Naive thymus-derived CD8-positive, alpha-beta T cell (primary cell): Measurements from ENCODE around the gene IL22RA1. TPM values are rescaled to one million over a fixed set of nuclear protein-coding genes. Genes with fewer than 3 reads are reported as not detected.

ENCODE experiments used
- ATAC-seq, 2 donors: fragments of 150-1000 bp; cut with Tn5 transposase in 1 of 2; sonication (Bioruptor Pico), chemical (Tn5 transposase) in 1 of 2; 1 replicate in 1 of 2; 2 replicates in 1 of 2; pipeline ENCODE4 v1.10.0; 2021; ENCODE audit warnings: mild to moderate bottlenecking in 2 of 2, moderate library complexity in 2 of 2
- POLR2A ChIA-PET: fragments of 350-600 bp; sonication (Branson Sonifier 250); formaldehyde crosslinking; loops from one replicate; lab custom pipeline; 2021; ENCODE audit warnings: antibody characterized with exemption; lab: Charles Lee
- DNase-seq, 10 donors: peaks; one replicate each; pipeline versions ENCODE4 v3.0.0 to v3.0.0-alpha.2; 2020 to 2022
- H3K27ac Mint-ChIP-seq, 10 donors: one replicate each; pipeline ENCODE4 v1.8.0; 2020 to 2022; ENCODE audit warnings: mild to moderate bottlenecking in 10 of 10, mixed read lengths in 10 of 10, moderate library complexity in 4 of 10, inconsistent platforms in 1 of 10
- H3K27me3 Mint-ChIP-seq, 5 donors: one replicate each; pipeline ENCODE4 v1.8.0; 2021 to 2022; ENCODE audit warnings: mixed read lengths in 5 of 5
- H3K36me3 Mint-ChIP-seq, 3 donors: one replicate each; pipeline ENCODE4 v1.8.0; 2020 to 2022; ENCODE audit warnings: mixed read lengths in 3 of 3, mild to moderate bottlenecking in 2 of 3, inconsistent platforms in 1 of 3
- H3K4me1 Mint-ChIP-seq, 4 donors: one replicate each; pipeline ENCODE4 v1.8.0; 2021 to 2022; ENCODE audit warnings: mixed read lengths in 4 of 4
- H3K4me3 Mint-ChIP-seq, 10 donors: one replicate each; pipeline ENCODE4 v1.8.0; 2020 to 2022; ENCODE audit warnings: mild to moderate bottlenecking in 10 of 10, mixed read lengths in 10 of 10, moderate library complexity in 6 of 10, inconsistent platforms in 1 of 10
- H3K9me3 Mint-ChIP-seq, 9 donors: one replicate each; pipeline ENCODE4 v1.8.0; 2020 to 2022; ENCODE audit warnings: mixed read lengths in 9 of 9, mild to moderate bottlenecking in 3 of 9, inconsistent platforms in 1 of 9, moderate library complexity in 1 of 9
- polyA plus RNA-seq, 3 donors: library from polyadenylated mRNA; unstranded; fragments of 300-500 nt; fragmentation: Illumina TruSeq; gene quantifications; one replicate each; pipeline ENCODE4 v1.2.3, GENCODE V29; 2021
- total RNA-seq, 8 experiments: library from RNA in 2 of 8; stranded (reverse) in 2 of 8; gene quantifications; one replicate each; pipeline ENCODE4 v1.2.3 and lab custom pipeline; 2021 to 2026

Gene IL22RA1
- total and polyA plus RNA-seq, 5 experiments from 2014 or later: not detected

DNA sequence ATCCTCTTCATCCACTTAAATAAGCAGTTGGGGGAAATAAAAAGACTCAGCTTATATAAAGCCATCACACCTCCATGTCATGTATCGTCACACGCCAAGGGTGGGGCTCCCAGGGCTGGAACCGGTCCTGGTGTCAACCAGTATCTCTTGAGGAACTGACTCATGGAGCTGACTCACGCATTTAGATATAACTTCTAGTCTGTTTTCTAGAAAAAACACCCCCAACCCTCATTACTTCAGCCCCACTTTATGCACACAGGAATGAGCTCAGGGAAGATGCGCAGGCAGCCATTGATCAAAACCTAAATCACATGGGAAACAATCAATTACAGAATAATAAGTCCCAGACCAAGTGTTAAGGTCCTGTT, 6.9 kb upstream of the IL22RA1 start:
- Mint-ChIP-seq H3K27me3 (peaks cover 11 to 79% (median 28%) of the 10 kb centered on the region in 5 donors), H3K4me1 (peaks cover 8 to 19% (median 12%) of the 10 kb centered on the region in 4 donors), H3K27ac (no peak overlapping the region), H3K9me3 (no peaks in the 10 kb centered on the region), H3K4me3 (peak overlapping the region in 4 of 10 donors; percentile 65 to 79 (median 72)), H3K36me3 (no peaks in the 10 kb centered on the region)
- ATAC-seq (no peak), DNase-seq (no peak)
- POLR2A ChIA-PET: interaction anchor here (0.6 to 1.0 kb wide), 2 partner anchors 241 to 353 kb away, joined by 4 read pairs; partner anchors contain the start of gene RCAN3

DNA sequence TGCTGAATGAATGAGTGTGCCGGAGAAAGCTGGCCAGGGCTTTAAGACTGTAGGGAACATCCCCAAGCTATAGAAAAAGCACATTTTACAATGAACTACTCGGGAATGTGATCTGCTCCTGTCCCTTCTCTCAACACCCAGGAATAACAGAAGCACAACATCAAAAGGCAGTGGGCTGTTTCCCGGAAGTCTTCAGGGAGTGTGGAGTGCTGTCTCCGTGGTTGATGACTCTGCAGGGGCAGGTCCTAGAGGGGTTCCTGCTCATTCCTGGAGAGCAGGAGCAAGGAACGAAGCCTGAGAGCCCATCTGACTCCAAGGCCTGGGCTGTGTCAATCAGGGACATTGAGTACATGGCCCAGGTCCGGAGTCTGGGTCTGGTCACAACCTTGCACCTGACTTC, 4.9 kb upstream of the IL22RA1 start:
- no peak for DNase-seq
- no peaks in the 10 kb centered on the region for H3K9me3 Mint-ChIP-seq
- H3K27me3 Mint-ChIP-seq: peaks cover 9 to 69% (median 27%) of the 10 kb centered on the region in 5 donors
- H3K4me1 Mint-ChIP-seq: peaks cover 8 to 19% (median 12%) of the 10 kb centered on the region in 4 donors
- H3K4me3 Mint-ChIP-seq: no peak overlapping the region
- POLR2A ChIA-PET: no interaction called here
- no peak overlapping the region for H3K27ac Mint-ChIP-seq
- H3K36me3 Mint-ChIP-seq: no peaks in the 10 kb centered on the region
- ATAC-seq: no peak

DNA sequence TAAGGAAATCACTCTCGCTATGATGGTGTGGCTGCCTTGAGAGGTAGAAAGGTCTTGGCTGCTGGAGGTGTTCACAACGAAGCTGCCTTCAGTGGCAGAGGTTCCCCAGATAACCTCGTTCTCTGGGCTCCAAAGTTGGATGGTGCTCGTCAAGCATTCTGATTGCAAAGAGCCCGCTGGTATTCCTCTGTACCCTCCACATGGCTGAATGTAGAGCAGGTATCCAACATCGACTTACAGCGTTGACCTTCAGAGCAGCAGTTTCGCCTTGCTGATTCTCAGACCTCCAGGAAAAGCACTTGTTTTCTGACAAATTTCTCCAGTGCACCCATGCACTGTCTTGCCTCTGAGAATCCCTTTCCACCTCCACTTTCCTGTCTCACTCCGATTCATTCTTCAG, 4.3 kb upstream of the IL22RA1 start:
- ATAC-seq (no peak), DNase-seq (no peak)
- peaks cover 9 to 63% (median 27%) of the 10 kb centered on the region in 5 donors for H3K27me3 Mint-ChIP-seq
- H3K27ac Mint-ChIP-seq: no peak overlapping the region
- POLR2A ChIA-PET: no interaction called here
- H3K9me3 Mint-ChIP-seq: no peaks in the 10 kb centered on the region
- H3K4me1 Mint-ChIP-seq: peaks cover 8 to 19% (median 12%) of the 10 kb centered on the region in 4 donors
- no peak overlapping the region for H3K4me3 Mint-ChIP-seq
- H3K36me3 Mint-ChIP-seq: no peaks in the 10 kb centered on the region

DNA sequence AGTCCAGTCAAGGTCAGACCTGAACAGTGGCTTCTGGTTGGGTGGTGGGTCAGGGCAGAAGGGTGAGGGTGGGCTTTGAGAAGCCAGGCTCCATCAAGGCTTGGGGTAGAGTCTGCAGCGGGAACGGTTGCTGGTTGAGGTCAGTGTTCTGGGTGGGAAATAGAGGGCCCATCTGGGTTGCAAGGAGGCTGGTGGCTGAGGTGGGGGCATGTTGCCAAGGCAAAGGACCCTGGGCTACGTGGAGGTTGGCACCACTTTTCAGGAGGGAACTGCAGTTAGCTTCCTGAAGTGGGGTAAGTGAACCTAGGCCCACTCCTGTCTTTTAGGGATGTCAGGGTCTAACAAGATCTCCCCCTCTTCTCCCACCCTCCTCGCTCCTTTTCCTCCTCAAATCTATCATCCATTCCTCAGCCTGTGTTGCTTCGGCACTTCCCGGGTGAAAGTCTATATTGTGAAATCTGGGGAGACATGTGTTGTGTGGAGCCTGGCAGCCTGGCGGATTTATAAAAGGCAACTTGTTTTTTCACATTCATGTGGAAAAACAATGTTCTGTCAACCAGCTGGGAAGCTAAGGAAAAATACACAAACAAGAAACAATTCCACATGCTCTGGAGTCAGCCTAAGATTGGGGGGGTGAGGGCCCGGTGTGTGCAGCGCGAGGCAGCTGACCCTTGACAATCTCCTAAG, 1.5 kb downstream of the IL22RA1 start:
- no peak overlapping the region for H3K4me3 Mint-ChIP-seq
- H3K27me3 Mint-ChIP-seq: peaks cover 5 to 17% (median 12%) of the 10 kb centered on the region in 5 donors
- POLR2A ChIA-PET: no interaction called here
- H3K27ac Mint-ChIP-seq: peak overlapping the region in 1 of 10 donors; percentile 56
- peaks cover 0 to 6% (median 6%) of the 10 kb centered on the region in 4 donors for H3K4me1 Mint-ChIP-seq
- ATAC-seq: no peak
- DNase-seq: no peak
- H3K9me3 Mint-ChIP-seq: no peaks in the 10 kb centered on the region
- no peaks in the 10 kb centered on the region for H3K36me3 Mint-ChIP-seq

DNA sequence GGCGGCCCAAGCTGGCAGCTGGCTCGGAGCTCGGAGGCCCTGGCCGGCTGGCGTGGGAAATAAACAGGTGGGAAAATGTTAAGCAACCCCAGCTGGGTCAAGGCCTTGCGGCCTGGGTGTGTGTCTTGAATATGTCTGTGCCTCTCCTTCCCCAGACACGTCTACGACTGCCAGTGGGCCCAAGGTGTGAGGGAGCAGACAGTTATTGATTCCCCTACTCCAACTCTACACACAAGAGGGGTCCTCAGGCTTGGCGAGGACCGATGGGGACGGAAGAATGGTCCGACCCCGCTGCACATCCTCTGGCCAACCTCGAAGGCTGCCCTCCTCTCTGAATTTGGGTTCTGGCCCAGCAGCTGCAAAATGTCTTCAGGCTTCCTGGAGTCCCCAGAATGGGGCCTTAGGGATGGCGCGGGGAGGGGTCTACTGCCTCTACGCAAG, 2.2 kb downstream of the IL22RA1 start:
- H3K4me1 Mint-ChIP-seq: peaks cover 0 to 6% (median 6%) of the 10 kb centered on the region in 4 donors
- DNase-seq (no peak), ATAC-seq (no peak)
- no peaks in the 10 kb centered on the region for H3K36me3 Mint-ChIP-seq
- POLR2A ChIA-PET: no interaction called here
- H3K27ac Mint-ChIP-seq: no peak overlapping the region
- H3K9me3 Mint-ChIP-seq: no peaks in the 10 kb centered on the region
- peaks cover 2 to 10% (median 9%) of the 10 kb centered on the region in 5 donors for H3K27me3 Mint-ChIP-seq
- H3K4me3 Mint-ChIP-seq: no peak overlapping the region

DNA sequence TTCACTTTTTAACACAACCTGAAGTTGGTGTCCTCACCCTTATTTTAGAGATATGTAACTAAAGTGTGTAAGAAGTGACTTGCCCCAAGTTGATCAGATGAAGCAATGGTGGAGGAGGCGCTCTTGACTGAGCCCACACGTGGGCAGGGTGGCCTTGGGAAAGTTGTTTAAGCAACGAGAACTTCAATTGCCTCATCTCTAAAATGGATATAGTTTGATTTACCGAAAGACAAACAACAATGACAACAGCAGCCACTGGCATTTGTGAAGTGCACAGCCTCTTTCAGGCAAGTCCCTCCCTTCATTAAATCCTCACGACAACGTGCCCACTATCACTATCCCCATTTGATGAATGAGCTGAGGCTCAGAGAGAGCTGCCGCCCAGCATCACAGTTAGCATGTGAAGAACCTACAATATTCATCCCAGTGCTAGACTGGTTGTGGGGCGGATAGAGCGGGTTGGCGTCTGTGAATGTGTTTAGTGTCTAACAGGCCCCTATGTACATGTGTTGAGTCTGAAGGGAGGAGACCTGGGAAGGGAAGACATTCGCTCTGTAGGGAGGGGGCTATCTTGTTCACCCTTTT, 3.0 kb downstream of the IL22RA1 start:
- peaks cover 0 to 6% (median 6%) of the 10 kb centered on the region in 4 donors for H3K4me1 Mint-ChIP-seq
- POLR2A ChIA-PET: no interaction called here
- peaks cover 2 to 10% (median 8%) of the 10 kb centered on the region in 5 donors for H3K27me3 Mint-ChIP-seq
- peaks cover 0 to 6% (median 0%) of the 10 kb centered on the region in 9 donors for H3K9me3 Mint-ChIP-seq
- ATAC-seq (no peak), DNase-seq (no peak)
- no peak overlapping the region for H3K4me3 Mint-ChIP-seq
- peak overlapping the region in 1 of 10 donors; percentile 44 for H3K27ac Mint-ChIP-seq
- no peaks in the 10 kb centered on the region for H3K36me3 Mint-ChIP-seq

DNA sequence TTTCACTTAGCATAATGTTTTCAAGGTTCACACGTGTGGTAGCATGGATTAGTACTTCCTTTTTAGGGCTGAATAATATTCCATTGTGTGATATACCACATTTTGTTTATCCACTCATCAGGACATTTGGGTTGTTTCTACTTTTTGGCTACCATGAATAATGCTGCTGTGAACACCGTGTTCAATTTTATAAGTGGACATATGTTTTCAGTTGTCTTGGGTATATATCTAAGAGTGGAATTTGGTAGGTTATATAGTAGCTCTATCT, 3.8 kb downstream of the IL22RA1 start:
- ATAC-seq: no peak
- no peaks in the 10 kb centered on the region for H3K36me3 Mint-ChIP-seq
- no peak for DNase-seq
- H3K27me3 Mint-ChIP-seq: peaks cover 2 to 10% (median 5%) of the 10 kb centered on the region in 5 donors
- H3K4me3 Mint-ChIP-seq: no peak overlapping the region
- POLR2A ChIA-PET: no interaction called here
- no peak overlapping the region for H3K27ac Mint-ChIP-seq
- H3K4me1 Mint-ChIP-seq: peaks cover 0 to 6% (median 6%) of the 10 kb centered on the region in 4 donors
- H3K9me3 Mint-ChIP-seq: peaks cover 0 to 7% (median 0%) of the 10 kb centered on the region in 9 donors

DNA sequence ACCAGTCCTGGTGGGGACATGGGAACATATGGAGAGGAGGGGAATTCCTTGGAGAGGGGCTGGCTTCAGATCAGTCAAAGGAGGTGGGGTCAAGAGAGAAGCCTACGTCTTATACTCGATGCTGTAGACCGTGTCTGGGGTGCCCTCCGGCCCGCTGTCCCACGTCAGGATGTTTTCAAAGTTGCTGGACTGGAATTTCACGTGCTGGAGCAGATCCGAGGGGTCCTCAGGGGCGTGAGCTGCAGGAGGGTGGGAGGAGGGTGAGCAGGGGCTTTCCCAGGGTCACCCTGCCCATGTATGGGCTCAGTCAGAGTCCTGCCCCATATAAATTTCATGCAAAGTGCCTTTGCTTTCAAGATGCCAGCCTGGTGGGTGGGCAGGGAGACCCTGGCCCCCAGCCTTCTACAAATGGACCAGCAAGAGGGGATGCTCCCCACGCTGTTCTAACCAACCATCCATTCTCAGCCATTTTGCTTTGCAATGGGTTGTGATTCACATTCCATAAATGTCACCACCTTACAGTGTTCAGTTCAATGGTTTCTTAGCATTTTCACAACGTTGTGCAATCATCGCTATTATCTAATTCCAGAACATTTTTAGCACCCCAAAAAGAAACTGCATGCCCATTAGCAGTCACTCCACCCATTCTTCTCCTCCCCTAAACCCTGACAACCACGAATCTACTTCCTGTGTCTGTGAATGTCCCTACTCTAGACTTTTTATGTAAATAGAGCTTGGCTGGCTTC, 4.3 kb downstream of the IL22RA1 start:
- no peak for DNase-seq
- Mint-ChIP-seq H3K36me3 (no peaks in the 10 kb centered on the region), H3K9me3 (peaks cover 0 to 7% (median 0%) of the 10 kb centered on the region in 9 donors), H3K27me3 (peaks cover 2 to 10% (median 5%) of the 10 kb centered on the region in 5 donors), H3K4me1 (peaks cover 0 to 6% (median 6%) of the 10 kb centered on the region in 4 donors), H3K4me3 (no peak overlapping the region), H3K27ac (no peak overlapping the region)
- POLR2A ChIA-PET: no interaction called here
- no peak for ATAC-seq

DNA sequence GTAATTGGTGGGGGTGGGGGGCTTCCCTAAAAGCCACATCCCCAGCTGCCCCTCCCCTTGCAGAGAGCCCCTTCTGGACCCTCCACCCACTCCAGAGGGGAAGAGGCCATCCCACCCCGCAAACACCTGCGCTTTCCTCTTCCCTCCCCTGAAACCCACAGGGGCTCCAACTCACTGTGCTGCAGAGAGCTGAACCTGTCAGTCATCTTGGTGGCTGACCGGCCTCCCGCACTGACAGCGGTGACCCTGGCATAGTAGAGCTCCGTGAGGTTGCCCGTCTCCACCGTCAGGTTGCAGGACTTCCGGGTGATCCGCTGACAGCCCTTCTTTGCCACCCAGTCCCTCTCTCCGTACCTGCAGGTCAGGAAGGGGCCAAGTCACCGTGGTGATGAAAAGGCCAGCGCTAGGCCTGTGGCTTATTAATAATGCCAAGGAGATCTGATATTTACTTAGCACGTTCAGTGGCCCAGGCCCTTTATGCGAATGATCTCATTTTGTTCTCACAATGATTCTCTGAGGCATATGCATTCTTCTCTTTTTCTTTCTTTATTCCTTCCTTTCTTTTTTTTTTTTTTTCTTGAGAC, 5.9 kb downstream of the IL22RA1 start:
- POLR2A ChIA-PET: no interaction called here

DNA sequence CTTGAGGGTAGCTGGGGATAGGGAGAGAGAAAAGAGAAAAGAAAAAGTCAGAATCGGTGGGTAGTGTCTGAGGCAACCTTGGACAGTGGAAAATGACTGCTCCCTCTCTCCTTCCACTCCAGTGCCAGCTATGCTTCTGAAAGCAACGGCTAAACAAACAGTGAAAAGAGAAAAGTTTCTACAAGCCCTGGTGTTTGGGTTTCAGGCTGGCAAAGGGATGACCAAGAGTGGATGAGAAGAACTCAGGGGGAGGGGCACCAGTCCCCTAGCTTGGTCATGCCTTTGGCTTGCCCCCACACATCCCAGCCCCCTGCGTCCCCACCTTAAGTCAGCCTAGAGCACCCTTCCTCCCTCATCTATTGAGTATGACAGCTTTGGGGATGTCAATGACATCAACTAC, 8.6 kb downstream of the IL22RA1 start:
- DNase-seq (no peak), ATAC-seq (no peak)
- H3K4me3 Mint-ChIP-seq: no peak overlapping the region
- POLR2A ChIA-PET: no interaction called here
- no peak overlapping the region for H3K27ac Mint-ChIP-seq
- H3K9me3 Mint-ChIP-seq: peaks cover 0 to 24% (median 0%) of the 10 kb centered on the region in 9 donors
- peaks cover 0 to 6% (median 6%) of the 10 kb centered on the region in 4 donors for H3K4me1 Mint-ChIP-seq
- peaks cover 0 to 18% (median 0%) of the 10 kb centered on the region in 3 donors for H3K36me3 Mint-ChIP-seq
- H3K27me3 Mint-ChIP-seq: peaks cover 0 to 7% (median 2%) of the 10 kb centered on the region in 5 donors

More for the DNA sequence above, 5.9 kb downstream of the IL22RA1 start:
- Mint-ChIP-seq H3K4me3 (no peak overlapping the region), H3K27ac (peak overlapping the region in 1 of 10 donors; percentile 37), H3K36me3 (no peaks in the 10 kb centered on the region), H3K9me3 (peaks cover 0 to 7% (median 0%) of the 10 kb centered on the region in 9 donors), H3K27me3 (peaks cover 4 to 10% (median 5%) of the 10 kb centered on the region in 5 donors), H3K4me1 (peaks cover 0 to 6% (median 6%) of the 10 kb centered on the region in 4 donors)
- ATAC-seq (no peak), DNase-seq (no peak)

DNA sequence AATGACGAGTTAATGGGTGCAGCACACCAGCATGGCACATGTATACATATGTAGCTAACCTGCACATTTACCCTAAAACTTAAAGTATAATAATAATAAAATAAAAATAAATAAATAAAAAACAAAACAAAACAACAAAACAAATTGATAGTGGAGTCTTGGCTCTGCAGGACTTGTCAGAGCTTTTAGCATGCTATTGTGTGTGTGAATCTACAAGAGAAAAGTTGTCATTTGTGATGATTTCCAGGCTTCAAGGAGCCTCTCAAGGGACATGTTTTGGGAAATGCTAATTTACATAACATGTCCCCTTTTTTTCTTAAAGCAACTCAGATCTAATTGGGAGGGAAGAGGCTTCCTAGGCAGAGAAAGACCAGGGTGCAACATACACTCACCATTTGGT, 9.1 kb downstream of the IL22RA1 start:
- Mint-ChIP-seq H3K9me3 (peaks cover 0 to 26% (median 5%) of the 10 kb centered on the region in 9 donors), H3K4me3 (no peak overlapping the region), H3K36me3 (peaks cover 0 to 18% (median 0%) of the 10 kb centered on the region in 3 donors), H3K4me1 (peaks cover 0 to 2% (median 1%) of the 10 kb centered on the region in 4 donors), H3K27me3 (peaks cover 0 to 7% (median 3%) of the 10 kb centered on the region in 5 donors), H3K27ac (no peak overlapping the region)
- ATAC-seq (no peak), DNase-seq (no peak)
- POLR2A ChIA-PET: no interaction called here

DNA sequence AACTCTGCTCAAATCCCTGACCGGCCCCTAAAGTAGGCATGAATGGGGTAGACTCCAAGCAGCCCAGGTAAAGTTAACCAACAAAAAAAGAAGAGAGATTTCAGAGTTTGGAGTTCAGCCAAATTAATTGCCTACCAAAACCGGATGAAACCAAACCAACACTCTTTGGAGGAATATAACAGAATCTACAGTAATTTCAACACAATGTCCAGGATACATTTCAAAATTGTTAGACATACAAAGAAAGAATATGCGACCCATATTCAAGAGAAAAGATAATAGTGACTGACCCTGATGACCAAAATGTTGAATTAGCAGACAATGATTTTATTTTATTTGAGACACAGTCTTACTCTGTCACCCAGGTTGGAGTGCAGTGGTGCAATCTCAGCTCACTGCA, 12.6 kb downstream of the IL22RA1 start:
- no peak overlapping the region for H3K4me3 Mint-ChIP-seq

More for the DNA sequence above, 12.6 kb downstream of the IL22RA1 start:
- DNase-seq: no peak
- POLR2A ChIA-PET: no interaction called here
- Mint-ChIP-seq H3K4me1 (no peaks in the 10 kb centered on the region), H3K27me3 (peaks cover 0 to 4% (median 3%) of the 10 kb centered on the region in 5 donors), H3K27ac (no peak overlapping the region), H3K9me3 (peaks cover 0 to 25% (median 5%) of the 10 kb centered on the region in 9 donors), H3K36me3 (peaks cover 0 to 18% (median 0%) of the 10 kb centered on the region in 3 donors)
- no peak for ATAC-seq
